Measurements from ENCODE around the gene GMDS.

GMDS gene

DNA sequence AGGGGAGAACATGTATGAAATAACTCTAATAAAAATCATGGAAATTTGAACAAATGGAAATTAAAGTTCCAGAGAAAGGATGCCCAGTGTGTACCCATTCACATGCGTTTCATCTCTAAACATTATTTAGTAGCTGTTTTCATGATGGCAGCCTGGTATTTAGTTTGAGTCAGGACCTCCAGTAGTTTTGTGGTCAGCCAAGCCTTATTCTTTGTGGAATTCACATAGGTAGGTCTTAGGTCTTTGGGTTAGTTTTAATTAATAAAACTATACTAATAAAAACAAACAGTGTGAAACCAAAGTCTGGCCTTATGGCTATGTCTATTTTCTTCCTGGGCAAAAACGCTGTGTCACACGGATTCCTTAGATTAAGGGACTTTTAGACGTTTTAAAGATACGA lies 497.9 kb downstream of the GMDS start:
- peaks cover 3% of the 10 kb centered on the region for H3K9me3 ChIP-seq (ENCODE audit: control insufficient read depth, low read length)
- no peaks in the 10 kb centered on the region for H3K36me3 ChIP-seq (ENCODE audit: control insufficient read depth, insufficient read depth, low read length)
- no peak overlapping the region for H3K4me3 ChIP-seq (ENCODE audit: extremely low read depth, insufficient read depth, low read length, poor library complexity, severe bottlenecking)
- no peak overlapping the region for H3K27ac ChIP-seq (ENCODE audit: low read depth, low read length, severe bottlenecking)
- WGBS, 2 experiments (ENCODE audit: insufficient coverage in 2 of 2), result 80% methylated on average over 2 of the region's 5 CpGs; no CpG with 5 or more reads in 1 of the 2 experiments
- H3K4me1 ChIP-seq (ENCODE audit: control insufficient read depth, insufficient read depth, low read length, poor library complexity, severe bottlenecking), result no peaks in the 10 kb centered on the region

DNA sequence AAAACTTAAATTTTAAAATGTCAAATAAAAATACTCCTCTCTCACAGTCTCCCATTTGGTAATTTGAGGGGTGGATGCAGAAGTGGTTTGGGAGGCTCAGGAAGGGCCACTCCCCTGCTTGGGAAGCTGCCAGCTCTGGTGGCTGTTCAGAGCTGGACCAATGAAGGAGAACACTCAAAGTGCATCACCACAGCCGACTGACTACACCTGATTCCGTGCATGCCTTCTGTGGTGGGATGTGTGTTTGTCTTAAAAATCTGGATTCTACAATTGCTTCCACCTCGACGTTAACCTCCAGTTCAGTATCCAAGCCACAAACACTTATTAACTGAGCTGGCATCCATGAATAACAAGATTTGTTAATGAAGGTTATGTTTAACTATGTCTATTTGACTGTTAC lies 498.4 kb downstream of the GMDS start:
- H3K4me1 ChIP-seq (ENCODE audit: control insufficient read depth, insufficient read depth, low read length, poor library complexity, severe bottlenecking), result no peaks in the 10 kb centered on the region
- H3K27ac ChIP-seq (ENCODE audit: low read depth, low read length, severe bottlenecking), result no peak overlapping the region
- peaks cover 3% of the 10 kb centered on the region for H3K9me3 ChIP-seq (ENCODE audit: control insufficient read depth, low read length)
- no peaks in the 10 kb centered on the region for H3K36me3 ChIP-seq (ENCODE audit: control insufficient read depth, insufficient read depth, low read length)
- WGBS, 2 experiments (ENCODE audit: insufficient coverage in 2 of 2), result 50% methylated on average over 2 of the region's 4 CpGs; no CpG with 5 or more reads in 1 of the 2 experiments
- H3K4me3 ChIP-seq (ENCODE audit: extremely low read depth, insufficient read depth, low read length, poor library complexity, severe bottlenecking), result no peak overlapping the region

- peaks cover 2% of the 10 kb centered on the region for H3K9me3 ChIP-seq (ENCODE audit: control insufficient read depth, low read length)
- H3K4me3 ChIP-seq (ENCODE audit: extremely low read depth, insufficient read depth, low read length, poor library complexity, severe bottlenecking), result no peak overlapping the region
- H3K4me1 ChIP-seq (ENCODE audit: control insufficient read depth, insufficient read depth, low read length, poor library complexity, severe bottlenecking), result no peaks in the 10 kb centered on the region
- 93 to 95% methylated on average over 7 of the region's 8 CpGs for WGBS, 2 experiments (ENCODE audit: insufficient coverage in 2 of 2)
- no peak overlapping the region for H3K27ac ChIP-seq (ENCODE audit: low read depth, low read length, severe bottlenecking)
- no peaks in the 10 kb centered on the region for H3K36me3 ChIP-seq (ENCODE audit: control insufficient read depth, insufficient read depth, low read length)
These were observed 499.6 kb downstream of the GMDS start for GRCh38 chr6:1745814-1746213.

DNA sequence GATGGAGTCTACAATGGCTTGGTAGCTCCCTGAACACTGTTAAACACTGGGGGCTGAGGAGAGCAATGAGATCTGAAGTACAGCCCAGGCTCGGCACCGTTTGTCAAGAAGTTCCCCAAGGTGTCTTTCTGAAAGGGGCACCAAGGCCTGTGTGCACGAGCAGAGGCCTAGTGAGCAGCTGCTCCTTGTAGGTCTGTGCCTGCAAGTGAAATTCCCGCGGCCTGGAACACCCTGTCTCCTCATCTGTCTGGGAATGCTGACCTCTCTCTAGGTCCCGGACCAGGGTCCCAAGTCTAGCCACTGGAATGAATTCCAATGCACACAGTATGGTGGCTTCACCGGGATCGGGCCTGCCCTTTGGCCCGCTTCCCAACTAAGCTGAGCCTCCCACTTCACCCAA lies 500.9 kb downstream of the GMDS start:
- Histone ChIP-seq H3K27ac (ENCODE audit: low read depth, low read length, severe bottlenecking) (no peak overlapping the region), H3K4me3 (ENCODE audit: extremely low read depth, insufficient read depth, low read length, poor library complexity, severe bottlenecking) (no peak overlapping the region), H3K36me3 (ENCODE audit: control insufficient read depth, insufficient read depth, low read length) (no peaks in the 10 kb centered on the region), H3K9me3 (ENCODE audit: control insufficient read depth, low read length) (no peaks in the 10 kb centered on the region), H3K4me1 (ENCODE audit: control insufficient read depth, insufficient read depth, low read length, poor library complexity, severe bottlenecking) (no peaks in the 10 kb centered on the region)
- 86 to 95% methylated on average over 8 to 9 of the region's 9 CpGs for WGBS, 2 experiments (ENCODE audit: insufficient coverage in 2 of 2)

DNA sequence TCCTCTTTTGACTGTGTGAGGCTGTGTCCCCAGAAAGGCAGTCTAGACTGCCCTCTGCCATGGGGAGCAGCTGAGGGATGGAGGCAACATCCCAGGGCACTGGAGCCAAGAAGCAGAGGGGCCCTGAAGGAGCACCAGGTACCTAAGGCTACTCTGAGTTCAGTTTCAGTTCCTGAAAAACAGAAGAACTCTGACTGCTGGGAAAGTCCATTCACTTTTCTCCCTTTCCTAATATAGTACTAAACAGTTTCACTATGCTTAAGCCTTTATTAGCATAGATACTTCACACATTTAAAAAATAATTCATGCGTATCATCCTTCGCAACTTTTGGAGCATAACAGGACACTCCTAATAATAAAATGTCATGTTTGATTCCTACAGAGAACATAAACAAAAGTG lies 505.7 kb downstream of the GMDS start:
- Histone ChIP-seq H3K36me3 (ENCODE audit: control insufficient read depth, insufficient read depth, low read length) (no peaks in the 10 kb centered on the region), H3K27ac (ENCODE audit: low read depth, low read length, severe bottlenecking) (no peak overlapping the region), H3K4me1 (ENCODE audit: control insufficient read depth, insufficient read depth, low read length, poor library complexity, severe bottlenecking) (no peaks in the 10 kb centered on the region), H3K9me3 (ENCODE audit: control insufficient read depth, low read length) (no peaks in the 10 kb centered on the region), H3K4me3 (ENCODE audit: extremely low read depth, insufficient read depth, low read length, poor library complexity, severe bottlenecking) (no peak overlapping the region)
- WGBS, 2 experiments (ENCODE audit: insufficient coverage in 2 of 2), result no CpG with 5 or more reads among the region's 2 CpGs

GRCh38 chr6:1739220-1739619 lies 506.2 kb downstream of the GMDS start:
- H3K36me3 ChIP-seq (ENCODE audit: control insufficient read depth, insufficient read depth, low read length), result no peaks in the 10 kb centered on the region
- H3K27ac ChIP-seq (ENCODE audit: low read depth, low read length, severe bottlenecking), result no peak overlapping the region
- no peaks in the 10 kb centered on the region for H3K9me3 ChIP-seq (ENCODE audit: control insufficient read depth, low read length)
- no peak overlapping the region for H3K4me3 ChIP-seq (ENCODE audit: extremely low read depth, insufficient read depth, low read length, poor library complexity, severe bottlenecking)
- H3K4me1 ChIP-seq (ENCODE audit: control insufficient read depth, insufficient read depth, low read length, poor library complexity, severe bottlenecking), result no peaks in the 10 kb centered on the region
- 83 to 97% methylated on average over 9 of the region's 9 CpGs for WGBS, 2 experiments (ENCODE audit: insufficient coverage in 2 of 2)

GRCh38 chr6:1738558-1739081 lies 506.8 kb downstream of the GMDS start:
- Histone ChIP-seq H3K36me3 (ENCODE audit: control insufficient read depth, insufficient read depth, low read length) (no peaks in the 10 kb centered on the region), H3K4me3 (ENCODE audit: extremely low read depth, insufficient read depth, low read length, poor library complexity, severe bottlenecking) (no peak overlapping the region), H3K4me1 (ENCODE audit: control insufficient read depth, insufficient read depth, low read length, poor library complexity, severe bottlenecking) (no peaks in the 10 kb centered on the region), H3K27ac (ENCODE audit: low read depth, low read length, severe bottlenecking) (no peak overlapping the region), H3K9me3 (ENCODE audit: control insufficient read depth, low read length) (no peaks in the 10 kb centered on the region)
- 96 to 100% methylated on average over 3 to 5 of the region's 6 CpGs for WGBS, 2 experiments (ENCODE audit: insufficient coverage in 2 of 2)

GRCh38 chr6:1737463-1738311 lies 507.7 kb downstream of the GMDS start:
- WGBS, 2 experiments (ENCODE audit: insufficient coverage in 2 of 2), result 89 to 93% methylated on average over 5 to 6 of the region's 6 CpGs
- H3K36me3 ChIP-seq (ENCODE audit: control insufficient read depth, insufficient read depth, low read length), result no peaks in the 10 kb centered on the region

DNA sequence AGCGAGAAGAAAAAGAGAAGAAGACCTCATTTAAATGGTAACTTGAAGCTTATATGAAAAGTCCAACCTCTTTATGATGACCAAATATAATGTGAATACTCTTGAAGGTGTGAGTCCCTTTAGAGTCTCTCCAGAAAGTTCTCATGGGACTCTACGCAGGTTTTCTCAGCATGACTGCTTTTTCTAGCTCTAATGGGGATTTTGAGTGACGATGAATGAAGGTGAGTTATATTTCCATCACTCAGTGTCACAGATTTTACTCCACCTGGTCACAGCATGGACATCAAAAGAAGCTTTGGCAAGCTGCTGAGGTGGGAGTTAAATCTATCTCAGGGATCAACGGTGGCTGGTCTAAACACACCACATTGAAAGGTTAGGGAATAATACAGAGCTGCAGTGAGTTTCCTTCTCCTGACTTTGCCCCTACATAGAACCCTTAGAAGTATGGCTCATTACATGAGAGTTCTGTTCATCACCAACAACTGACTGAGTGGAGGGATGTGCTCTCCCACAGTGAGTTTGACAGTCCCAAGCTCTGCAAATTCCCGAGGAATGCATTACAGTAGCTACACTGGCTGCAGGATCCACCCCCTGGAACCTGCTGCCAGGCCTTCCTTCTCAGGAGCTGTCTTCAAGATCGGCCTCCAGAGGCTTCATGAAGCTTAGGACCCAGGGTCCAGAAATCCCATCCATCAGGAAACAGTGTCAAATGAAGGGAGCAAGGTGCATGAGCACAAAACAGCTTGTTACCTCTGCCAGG lies 508.9 kb downstream of the GMDS start:
- Histone ChIP-seq H3K27ac (ENCODE audit: low read depth, low read length, severe bottlenecking) (no peak overlapping the region), H3K36me3 (ENCODE audit: control insufficient read depth, insufficient read depth, low read length) (no peaks in the 10 kb centered on the region), H3K4me3 (ENCODE audit: extremely low read depth, insufficient read depth, low read length, poor library complexity, severe bottlenecking) (no peak overlapping the region), H3K9me3 (ENCODE audit: control insufficient read depth, low read length) (no peaks in the 10 kb centered on the region), H3K4me1 (ENCODE audit: control insufficient read depth, insufficient read depth, low read length, poor library complexity, severe bottlenecking) (no peaks in the 10 kb centered on the region)
- WGBS, 2 experiments (ENCODE audit: insufficient coverage in 2 of 2), result 38 to 41% methylated on average over 2 of the region's 6 CpGs

More at GRCh38 chr6:1737463-1738311, 507.7 kb downstream of the GMDS start:
- Histone ChIP-seq H3K4me3 (ENCODE audit: extremely low read depth, insufficient read depth, low read length, poor library complexity, severe bottlenecking) (no peak overlapping the region), H3K27ac (ENCODE audit: low read depth, low read length, severe bottlenecking) (no peak overlapping the region), H3K4me1 (ENCODE audit: control insufficient read depth, insufficient read depth, low read length, poor library complexity, severe bottlenecking) (no peaks in the 10 kb centered on the region), H3K9me3 (ENCODE audit: control insufficient read depth, low read length) (no peaks in the 10 kb centered on the region)

- 90 to 96% methylated on average over 4 to 6 of the region's 6 CpGs for WGBS, 2 experiments (ENCODE audit: insufficient coverage in 2 of 2)
- H3K4me3 ChIP-seq (ENCODE audit: extremely low read depth, insufficient read depth, low read length, poor library complexity, severe bottlenecking), result no peak overlapping the region
- H3K27ac ChIP-seq (ENCODE audit: low read depth, low read length, severe bottlenecking), result no peak overlapping the region
- no peaks in the 10 kb centered on the region for H3K4me1 ChIP-seq (ENCODE audit: control insufficient read depth, insufficient read depth, low read length, poor library complexity, severe bottlenecking)
- H3K36me3 ChIP-seq (ENCODE audit: control insufficient read depth, insufficient read depth, low read length), result no peaks in the 10 kb centered on the region
- no peaks in the 10 kb centered on the region for H3K9me3 ChIP-seq (ENCODE audit: control insufficient read depth, low read length)
These were observed 510.1 kb downstream of the GMDS start for GRCh38 chr6:1735239-1735803.
